Mucosa of stomach (tissue), 1 donor: ENCODE measurements around the gene TGFB1.

ENCODE experiments used
- H3K27me3 ChIP-seq: one replicate; pipeline ENCODE4 v1.7.0; 2013; ENCODE audit warnings: mild to moderate bottlenecking, low read length; ENCODE audit not compliant: control insufficient read depth, insufficient read depth
- H3K36me3 ChIP-seq: one replicate; pipeline ENCODE4 v1.7.0; 2013; ENCODE audit warnings: low read length; ENCODE audit not compliant: control insufficient read depth, insufficient read depth
- H3K4me1 ChIP-seq: one replicate; pipeline ENCODE4 v1.7.0; 2013; ENCODE audit warnings: mild to moderate bottlenecking, low read length; ENCODE audit not compliant: control insufficient read depth, insufficient read depth
- H3K4me3 ChIP-seq: one replicate; pipeline ENCODE4 v1.7.0; 2013; ENCODE audit warnings: low read length
- H3K9ac ChIP-seq: one replicate; pipeline ENCODE4 v1.7.0; 2013; ENCODE audit warnings: mild to moderate bottlenecking, low read length, moderate library complexity
- H3K9me3 ChIP-seq: one replicate; pipeline ENCODE4 v1.7.0; 2013; ENCODE audit warnings: mild to moderate bottlenecking, low read length, moderate library complexity; ENCODE audit not compliant: control insufficient read depth
- donor health status: Pancreatic carcinoma.

The TGFB1 gene

DNA sequence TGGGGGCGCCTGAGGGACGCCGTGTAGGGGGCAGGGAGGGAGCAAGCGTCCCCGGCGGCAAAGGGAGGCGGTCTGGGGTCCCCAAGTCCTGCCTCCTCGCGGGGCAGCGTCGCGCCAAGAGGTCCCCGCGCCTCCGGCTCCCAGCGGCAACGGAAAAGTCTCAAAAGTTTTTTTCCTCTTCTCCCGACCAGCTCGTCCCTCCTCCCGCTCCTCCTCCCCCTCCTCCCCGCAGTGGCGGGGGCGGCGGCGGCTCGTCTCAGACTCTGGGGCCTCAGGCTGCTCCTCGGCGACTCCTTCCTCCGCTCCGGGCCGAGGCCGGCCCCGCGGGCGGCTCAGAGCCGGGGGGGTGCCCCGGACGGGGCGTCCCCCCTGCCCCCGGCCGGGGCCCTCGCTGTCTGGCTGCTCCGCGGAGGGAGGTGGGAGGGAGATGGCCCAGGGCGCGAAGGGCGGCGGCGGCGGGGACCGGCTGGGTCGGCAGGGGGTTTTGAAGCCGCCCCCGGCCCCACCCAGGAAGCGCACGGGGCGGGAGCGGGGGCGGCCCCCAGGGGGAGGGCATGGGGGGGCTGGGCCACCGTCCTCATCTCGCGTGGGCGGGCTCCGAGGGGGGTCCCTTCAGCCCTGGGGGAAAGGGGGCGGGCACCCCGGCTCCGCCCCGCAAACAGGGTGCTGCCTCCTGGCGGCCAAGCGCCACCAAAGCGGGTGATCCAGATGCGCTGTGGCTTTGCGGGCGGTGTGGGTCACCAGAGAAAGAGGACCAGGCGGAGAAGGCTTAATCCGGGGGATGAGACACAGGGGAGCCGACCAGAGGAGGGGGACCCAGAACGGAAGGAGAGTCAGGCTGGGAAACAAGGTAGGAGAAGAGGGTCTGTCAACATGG, at the start of gene TGFB1:
TGFB1 (minus strand) TSS at position 457 of the 877 bp plus-strand sequence. CDS start 878 bp downstream, outside the sequence.
- Histone ChIP-seq H3K4me3 (peak within 1 kb of the TSS; percentile 46), H3K4me1 (peaks cover 29% of the 10 kb centered on the region), H3K9me3 (no peaks in the 10 kb centered on the region), H3K36me3 (no peaks in the 10 kb centered on the region), H3K9ac (peak within 1 kb of the TSS; percentile 55), H3K27me3 (peaks cover 49% of the 10 kb centered on the region)

DNA sequence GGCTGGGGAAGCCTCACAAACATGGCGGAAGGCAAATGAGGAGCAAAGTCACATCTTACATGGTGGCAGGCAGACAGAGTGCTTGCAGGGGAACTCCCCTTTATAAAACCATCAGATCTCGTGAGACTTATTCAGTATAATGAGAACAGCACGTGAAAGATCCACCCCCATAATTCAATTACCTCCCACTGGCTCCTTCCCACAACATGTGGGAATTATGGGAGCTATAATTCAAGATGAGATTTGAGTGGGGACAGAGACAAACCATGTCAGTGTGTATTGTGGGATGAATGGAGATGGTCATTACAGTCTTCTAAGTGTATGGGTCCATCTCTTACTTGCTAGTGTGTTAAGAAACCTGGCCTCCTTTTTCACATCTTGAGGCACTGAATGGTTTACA, 48.3 kb upstream of the TGFB1 start:
- Histone ChIP-seq H3K4me3 (no peak overlapping the region), H3K9ac (no peak overlapping the region), H3K36me3 (peaks cover 7% of the 10 kb centered on the region), H3K9me3 (no peaks in the 10 kb centered on the region), H3K4me1 (peaks cover 8% of the 10 kb centered on the region), H3K27me3 (no peaks in the 10 kb centered on the region)

DNA sequence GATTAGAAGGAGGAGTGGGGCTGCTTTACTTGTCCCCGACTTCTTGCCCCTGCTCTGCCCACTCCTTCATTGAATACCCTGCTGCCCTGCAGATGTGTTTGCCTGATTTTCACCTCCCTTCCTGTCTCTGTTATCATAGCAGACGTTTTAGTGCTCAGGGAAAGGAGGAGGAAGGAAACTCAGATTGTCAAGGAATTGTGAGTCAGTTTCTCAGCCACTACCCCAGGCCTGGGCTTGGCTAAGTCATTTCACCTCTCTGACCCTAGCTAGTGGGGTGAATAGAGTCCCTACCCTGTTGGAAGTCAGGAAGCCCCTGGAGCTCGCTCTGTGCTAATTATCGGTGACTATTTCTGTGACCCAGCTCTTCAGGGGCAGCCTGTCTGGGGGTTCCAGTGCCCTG, 47.8 kb upstream of the TGFB1 start:
- Histone ChIP-seq H3K9ac (no peak overlapping the region), H3K9me3 (no peaks in the 10 kb centered on the region), H3K4me3 (no peak overlapping the region), H3K36me3 (peaks cover 7% of the 10 kb centered on the region), H3K4me1 (peaks cover 8% of the 10 kb centered on the region), H3K27me3 (no peaks in the 10 kb centered on the region)

DNA sequence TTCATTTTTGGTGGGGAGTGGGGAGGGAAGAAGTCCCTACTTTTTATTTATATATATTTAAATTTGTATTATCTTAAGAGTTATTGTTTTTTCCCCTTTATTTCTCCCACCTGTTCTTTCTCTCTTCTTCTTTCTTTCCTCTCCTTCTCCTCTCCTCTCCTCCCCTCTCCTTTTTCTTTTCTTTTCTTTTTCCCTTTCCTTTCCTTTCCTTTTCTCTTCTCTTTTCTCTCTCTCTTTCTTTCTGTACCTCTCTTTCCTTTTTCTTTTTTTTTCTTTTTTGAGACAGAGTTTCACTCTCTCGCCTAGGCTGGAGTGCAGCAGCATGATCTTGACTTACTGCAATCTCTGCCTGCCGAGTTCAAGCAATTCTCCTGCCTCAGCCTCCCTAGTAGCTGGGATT, 45.8 kb upstream of the TGFB1 start:
- Histone ChIP-seq H3K27me3 (no peaks in the 10 kb centered on the region), H3K9ac (no peak overlapping the region), H3K9me3 (no peaks in the 10 kb centered on the region), H3K4me1 (peaks cover 8% of the 10 kb centered on the region), H3K4me3 (no peak overlapping the region), H3K36me3 (peaks cover 7% of the 10 kb centered on the region)

DNA sequence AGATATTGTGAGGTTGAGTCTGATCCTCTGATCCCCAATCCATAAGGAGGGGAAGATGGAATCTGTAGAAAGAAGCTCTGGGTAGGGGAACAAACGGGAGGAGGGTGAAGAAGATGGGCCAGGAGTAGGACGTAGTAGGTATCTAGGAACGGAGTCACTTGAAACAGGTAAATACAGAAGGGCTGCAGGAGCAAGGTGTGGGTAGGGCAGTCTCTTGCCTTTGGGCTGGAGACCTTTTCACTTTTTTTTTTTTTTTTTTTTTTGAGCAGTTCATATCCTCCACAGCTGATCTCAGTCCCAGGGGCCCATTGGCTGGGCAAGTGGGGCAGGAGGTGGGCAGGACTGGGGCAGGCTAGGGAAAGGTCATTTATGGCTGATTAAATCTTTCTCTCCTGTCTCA, 45.4 kb upstream of the TGFB1 start:
- H3K4me3 ChIP-seq: no peak overlapping the region
- peaks cover 8% of the 10 kb centered on the region for H3K4me1 ChIP-seq
- no peaks in the 10 kb centered on the region for H3K9me3 ChIP-seq
- no peaks in the 10 kb centered on the region for H3K27me3 ChIP-seq
- H3K36me3 ChIP-seq: peaks cover 7% of the 10 kb centered on the region
- peak overlapping the region; percentile 88 for H3K9ac ChIP-seq

- no peaks in the 10 kb centered on the region for H3K9me3 ChIP-seq
- peaks cover 7% of the 10 kb centered on the region for H3K36me3 ChIP-seq
- H3K27me3 ChIP-seq: no peaks in the 10 kb centered on the region
- H3K4me3 ChIP-seq: peak overlapping the region; percentile 87
- peak overlapping the region; percentile 88 for H3K9ac ChIP-seq
- H3K4me1 ChIP-seq: peaks cover 8% of the 10 kb centered on the region
Measured at GRCh38 chr19:41398598-41398997, 44.9 kb upstream of the TGFB1 start.

DNA sequence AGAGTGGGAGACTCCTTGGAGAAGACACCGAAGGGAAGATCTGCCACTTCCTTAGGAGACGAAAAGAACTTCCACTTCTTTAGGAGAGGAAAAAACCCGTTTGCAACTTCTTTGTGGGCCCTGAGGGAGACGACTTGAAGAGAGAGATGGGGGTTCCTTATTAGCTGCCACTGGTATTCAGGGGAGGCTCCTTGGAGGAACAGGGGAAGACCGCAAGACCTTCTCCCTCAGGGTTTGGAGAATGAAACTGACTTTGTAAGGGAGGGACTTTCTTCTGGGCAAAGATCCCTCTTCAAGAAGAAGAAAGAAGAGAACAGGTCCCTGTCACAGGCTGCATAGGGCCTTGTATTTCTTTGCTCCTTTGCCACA, 44.3 kb upstream of the TGFB1 start:
- Histone ChIP-seq H3K27me3 (no peaks in the 10 kb centered on the region), H3K4me3 (peak overlapping the region; percentile 87), H3K4me1 (peaks cover 8% of the 10 kb centered on the region), H3K9ac (peak overlapping the region; percentile 88), H3K9me3 (no peaks in the 10 kb centered on the region), H3K36me3 (peaks cover 1% of the 10 kb centered on the region)

GRCh38 chr19:41397086-41398049, 43.6 kb upstream of the TGFB1 start, which contains the start of the genes BCKDHA and EXOSC5:
Gene BCKDHA, plus strand, starts transcription at chr19:41397818. Its CDS starts 10 bp downstream, at chr19:41397828.
Gene EXOSC5, minus strand, starts transcription at chr19:41397359. Its CDS starts 31 bp downstream, at chr19:41397328.
- no peaks in the 10 kb centered on the region for H3K36me3 ChIP-seq
- H3K9ac ChIP-seq: peak within 1 kb of the TSS; percentile 88
- peak within 1 kb of the TSS; percentile 95 for H3K4me3 ChIP-seq
- H3K4me1 ChIP-seq: peaks cover 8% of the 10 kb centered on the region
- no peaks in the 10 kb centered on the region for H3K9me3 ChIP-seq
- no peaks in the 10 kb centered on the region for H3K27me3 ChIP-seq

DNA sequence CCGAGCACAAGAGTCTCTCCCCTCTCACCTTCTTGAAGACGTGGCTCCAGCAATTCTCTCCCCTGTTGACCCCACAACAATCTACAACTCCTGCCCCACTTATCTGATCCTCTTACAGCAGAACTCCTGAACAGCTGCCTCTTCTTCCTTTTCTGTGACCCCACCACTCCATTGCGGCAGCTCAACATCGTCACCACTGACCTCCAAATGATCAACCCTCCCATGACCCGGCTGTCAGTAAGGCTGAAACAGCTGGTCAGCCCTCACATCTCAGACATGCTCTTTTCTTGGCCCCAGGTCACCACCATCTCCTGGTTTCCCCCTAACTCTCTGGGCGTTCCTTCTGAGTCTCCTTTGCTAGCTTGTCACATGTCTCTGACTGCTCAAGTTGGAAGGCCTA, 41.6 kb upstream of the TGFB1 start:
- peaks cover 8% of the 10 kb centered on the region for H3K4me1 ChIP-seq
- H3K27me3 ChIP-seq: no peaks in the 10 kb centered on the region
- no peaks in the 10 kb centered on the region for H3K36me3 ChIP-seq
- H3K9me3 ChIP-seq: no peaks in the 10 kb centered on the region
- H3K4me3 ChIP-seq: no peak overlapping the region
- no peak overlapping the region for H3K9ac ChIP-seq

- Histone ChIP-seq H3K4me3 (no peak overlapping the region), H3K9me3 (no peaks in the 10 kb centered on the region), H3K27me3 (no peaks in the 10 kb centered on the region), H3K9ac (no peak overlapping the region), H3K4me1 (no peaks in the 10 kb centered on the region), H3K36me3 (no peaks in the 10 kb centered on the region)
Measured at GRCh38 chr19:41392775-41393174, 39.1 kb upstream of the TGFB1 start.

- no peaks in the 10 kb centered on the region for H3K36me3 ChIP-seq
Measured at GRCh38 chr19:41391618-41392017, 37.9 kb upstream of the TGFB1 start.

DNA sequence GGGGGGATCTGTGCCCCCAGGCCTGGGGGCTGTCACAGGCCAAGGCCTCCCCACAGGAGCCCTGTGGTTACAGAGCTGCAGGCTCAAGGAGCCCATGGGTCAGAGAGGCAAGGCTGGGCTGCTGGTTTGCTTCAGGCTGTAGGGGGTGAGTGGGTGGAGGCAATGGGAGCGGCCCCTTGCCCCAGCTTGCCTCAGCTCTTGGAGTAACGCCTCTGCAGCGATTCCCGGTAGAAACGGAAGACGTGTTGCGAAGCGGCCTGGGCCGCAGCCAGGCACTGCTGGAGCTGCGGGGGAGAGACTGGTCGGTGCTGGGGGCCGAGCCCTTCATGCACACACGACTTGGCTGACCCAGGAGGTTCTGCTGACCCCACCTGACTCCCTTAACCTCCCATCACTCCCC, 32.7 kb upstream of the TGFB1 start:
- H3K36me3 ChIP-seq: no peaks in the 10 kb centered on the region
- no peaks in the 10 kb centered on the region for H3K27me3 ChIP-seq
- no peak overlapping the region for H3K9ac ChIP-seq
- no peaks in the 10 kb centered on the region for H3K9me3 ChIP-seq
- H3K4me3 ChIP-seq: no peak overlapping the region
- H3K4me1 ChIP-seq: no peaks in the 10 kb centered on the region

More at GRCh38 chr19:41391618-41392017, 37.9 kb upstream of the TGFB1 start:
- no peaks in the 10 kb centered on the region for H3K9me3 ChIP-seq
- no peaks in the 10 kb centered on the region for H3K27me3 ChIP-seq
- no peak overlapping the region for H3K9ac ChIP-seq
- no peak overlapping the region for H3K4me3 ChIP-seq
- H3K4me1 ChIP-seq: no peaks in the 10 kb centered on the region
